ENCODE data around the gene REN. TPM values are rescaled to one million over a fixed set of nuclear protein-coding genes. Genes with fewer than 3 reads are reported as not detected.

The REN gene
- total and polyA plus RNA-seq, 9 of the 15 experiments (the other 6 are each of a cell fraction or from before 2014, with no cell fraction given): 1.7 to 9.9 (median 3.1) TPM

DNA sequence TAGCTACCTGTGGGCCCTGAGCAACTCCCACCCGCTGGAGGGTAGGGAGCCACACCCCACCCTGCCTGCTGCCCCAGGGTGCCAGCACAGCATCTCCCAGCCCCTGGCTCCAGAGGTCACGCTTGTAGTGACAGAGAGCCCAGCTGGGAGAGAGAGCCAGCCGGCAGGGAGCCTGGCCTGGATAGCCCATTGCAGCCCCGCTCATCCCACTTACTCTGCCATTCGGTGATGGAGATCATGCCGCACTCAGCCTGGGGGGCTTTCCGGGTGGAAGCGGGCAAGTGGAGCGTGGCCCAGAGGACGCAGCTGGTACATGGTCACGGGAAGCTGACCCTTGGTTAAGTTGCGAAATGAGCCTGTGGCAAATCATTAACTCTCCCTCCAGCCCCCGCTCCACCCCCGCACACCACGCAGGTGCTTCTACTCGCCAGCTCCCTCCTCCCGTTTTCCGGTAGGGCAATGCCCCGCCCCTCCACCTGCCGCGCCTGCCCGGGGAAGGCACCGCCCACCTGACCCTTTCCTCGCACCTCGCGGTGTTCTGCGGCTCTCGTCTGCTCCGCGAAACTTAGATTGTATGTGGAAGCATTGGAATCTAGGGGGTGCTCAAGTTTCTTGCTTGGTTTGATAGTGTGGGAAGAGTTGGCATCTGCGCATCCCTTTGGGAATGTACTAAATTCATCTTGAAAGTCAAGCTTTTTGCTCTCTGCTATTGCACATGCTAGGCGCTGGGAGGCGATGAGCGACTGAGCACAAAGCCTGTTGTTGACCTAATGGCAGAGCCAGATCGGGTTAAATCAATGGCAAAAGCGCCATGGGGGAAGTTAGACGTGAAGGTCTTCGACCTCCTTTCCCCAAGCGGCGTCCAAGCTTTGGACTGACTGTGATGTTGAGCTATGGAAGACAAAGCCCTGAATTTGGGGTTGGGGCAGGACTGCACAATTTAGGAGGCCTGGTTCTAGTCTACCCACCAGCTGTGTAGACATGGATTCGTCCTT lies 47.8 kb upstream of the REN start, which contains the start of gene GOLT1A (continued):
- TF ChIP-seq TFAP4 (CRISPR knock-in tag; IDR thresholded peaks at IDR 0.05; ENCODE audit: borderline replicate concordance): peak; percentile 38; the same call in 1 of the 2 replicates
- peak in 1 of 2 experiments; percentile 57; a peak in 2 of 4 replicates for TF ChIP-seq RCOR1 (IDR thresholded peaks at IDR 0.05; ENCODE audit: borderline replicate concordance in 1 of 2, low read depth in 2 of 2, low read length in 2 of 2)
- TF ChIP-seq KAT2B (IDR thresholded peaks at IDR 0.05; ENCODE audit: low read depth, low read length): no peak
- no peak for TF ChIP-seq ATF1 (CRISPR knock-in tag; IDR thresholded peaks at IDR 0.05)
- TF ChIP-seq ATF1 (tag; IDR thresholded peaks at IDR 0.05): no peak
- TF ChIP-seq KDM2B (CRISPR knock-in tag; IDR thresholded peaks at IDR 0.05): no peak
- TF ChIP-seq CBFB (CRISPR knock-in tag; IDR thresholded peaks at IDR 0.05): 0 out of 2 replicates have a peak, but pooled peaks have one; percentile 62
- no peak for TF ChIP-seq KLF10 (CRISPR knock-in tag; IDR thresholded peaks at IDR 0.05)
- no peak for TF ChIP-seq TCFL5 (CRISPR knock-in tag; conservative IDR thresholded peaks at IDR 0.05)
- TF ChIP-seq ZNF695 (CRISPR knock-in tag; IDR thresholded peaks at IDR 0.05): no peak
- TF ChIP-seq ZBTB9 (CRISPR knock-in tag; IDR thresholded peaks at IDR 0.05): no peak
- peak; percentile 75 for TF ChIP-seq SP1 (CRISPR knock-in tag; IDR thresholded peaks at IDR 0.05)
- TF ChIP-seq GATA2 (CRISPR knock-in tag; IDR thresholded peaks at IDR 0.05): no peak
- TF ChIP-seq CEBPG (CRISPR knock-in tag; IDR thresholded peaks at IDR 0.05): no peak
- TF ChIP-seq CEBPG (tag; conservative IDR thresholded peaks at IDR 0.05 in 1 of 2, IDR thresholded peaks at IDR 0.05 in 1 of 2): peak in 1 of 2 experiments; percentile 63; a peak in 3 of 4 replicates
- TF ChIP-seq TCF3 (CRISPR knock-in tag; IDR thresholded peaks at IDR 0.05): peak; percentile 9; the same call in 1 of the 2 replicates
- TF ChIP-seq RHOXF2B (CRISPR knock-in tag; conservative IDR thresholded peaks at IDR 0.05): no peak
- TF ChIP-seq, protein P1, sequence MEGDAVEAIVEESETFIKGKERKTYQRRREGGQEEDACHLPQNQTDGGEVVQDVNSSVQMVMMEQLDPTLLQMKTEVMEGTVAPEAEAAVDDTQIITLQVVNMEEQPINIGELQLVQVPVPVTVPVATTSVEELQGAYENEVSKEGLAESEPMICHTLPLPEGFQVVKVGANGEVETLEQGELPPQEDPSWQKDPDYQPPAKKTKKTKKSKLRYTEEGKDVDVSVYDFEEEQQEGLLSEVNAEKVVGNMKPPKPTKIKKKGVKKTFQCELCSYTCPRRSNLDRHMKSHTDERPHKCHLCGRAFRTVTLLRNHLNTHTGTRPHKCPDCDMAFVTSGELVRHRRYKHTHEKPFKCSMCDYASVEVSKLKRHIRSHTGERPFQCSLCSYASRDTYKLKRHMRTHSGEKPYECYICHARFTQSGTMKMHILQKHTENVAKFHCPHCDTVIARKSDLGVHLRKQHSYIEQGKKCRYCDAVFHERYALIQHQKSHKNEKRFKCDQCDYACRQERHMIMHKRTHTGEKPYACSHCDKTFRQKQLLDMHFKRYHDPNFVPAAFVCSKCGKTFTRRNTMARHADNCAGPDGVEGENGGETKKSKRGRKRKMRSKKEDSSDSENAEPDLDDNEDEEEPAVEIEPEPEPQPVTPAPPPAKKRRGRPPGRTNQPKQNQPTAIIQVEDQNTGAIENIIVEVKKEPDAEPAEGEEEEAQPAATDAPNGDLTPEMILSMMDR (IDR thresholded peaks at IDR 0.05 in 2 of 3, conservative IDR thresholded peaks at IDR 0.05 in 1 of 3; ENCODE audit: insufficient read depth in 2 of 3, low read depth in 1 of 3, low read length in 3 of 3): peak; percentile 78 to 90 (median 87)
- no peak for TF ChIP-seq DDX20 (tag; IDR thresholded peaks at IDR 0.05; ENCODE audit: low read depth)
- no peak for TF ChIP-seq ETV6 (IDR thresholded peaks at IDR 0.05; ENCODE audit: borderline replicate concordance in 1 of 2, low read depth in 2 of 2, low read length in 1 of 2)
- TF ChIP-seq ETV6 (CRISPR knock-in tag; IDR thresholded peaks at IDR 0.05; ENCODE audit: borderline replicate concordance): 0 out of 2 replicates have a peak, but pooled peaks have one; percentile 22
- TF ChIP-seq CSDE1 (IDR thresholded peaks at IDR 0.05): no peak
- TF ChIP-seq RFX5 (IDR thresholded peaks at IDR 0.05; ENCODE audit: low read depth, low read length): no peak
- TF ChIP-seq HDAC2 (IDR thresholded peaks at IDR 0.05): 0 out of 2 replicates have a peak, but pooled peaks have one; percentile 26
- no peak for TF ChIP-seq PTTG1 (tag; IDR thresholded peaks at IDR 0.05; ENCODE audit: low read depth)

Data from K562 (cell line).